HEK293 (cell line): ENCODE data around the gene FXYD1.

Experiments used
- KLF10 ChIP-seq: fragments of 450-650 bp; IDR thresholded peaks from 2 replicates; pipeline ENCODE4 v1.5.1; 2018; ENCODE audit warnings: missing biosample characterization, mild to moderate bottlenecking, missing genetic modification characterization
- KLF7 ChIP-seq: fragments of 450-650 bp; formaldehyde crosslinking; IDR thresholded peaks from 2 replicates; pipeline ENCODE4 v1.5.1; 2016; ENCODE audit warnings: missing biosample characterization, missing genetic modification characterization, borderline replicate concordance
- MZF1 ChIP-seq: fragments of 450-650 bp; formaldehyde crosslinking; IDR thresholded peaks from 2 replicates; pipeline ENCODE4 v1.5.1; 2017; ENCODE audit warnings: missing biosample characterization, missing genetic modification characterization, borderline replicate concordance
- OSR2 ChIP-seq: fragments of 450-650 bp; formaldehyde crosslinking; IDR thresholded peaks from 2 replicates; pipeline ENCODE4 v1.5.1; 2016; ENCODE audit warnings: missing biosample characterization, missing genetic modification characterization
- PRDM1 ChIP-seq: fragments of 450-650 bp; formaldehyde crosslinking; IDR thresholded peaks from 2 replicates; pipeline ENCODE4; 2016; ENCODE audit warnings: missing biosample characterization, missing genetic modification characterization
- SCRT1 ChIP-seq: fragments of 450-650 bp; formaldehyde crosslinking; IDR thresholded peaks from 2 replicates; pipeline ENCODE4 v1.5.1; 2016; ENCODE audit warnings: missing biosample characterization, missing genetic modification characterization, borderline replicate concordance
- YY1 ChIP-seq: fragments of 450-650 bp; formaldehyde crosslinking; IDR thresholded peaks from 2 replicates; pipeline ENCODE4 v1.5.1; 2018; ENCODE audit warnings: missing biosample characterization, missing genetic modification characterization
- ZBTB10 ChIP-seq: fragments of 450-650 bp; formaldehyde crosslinking; IDR thresholded peaks from 2 replicates; pipeline ENCODE4 v1.5.1; 2016; ENCODE audit warnings: missing biosample characterization, missing genetic modification characterization
- ZBTB17 ChIP-seq: fragments of 450-650 bp; formaldehyde crosslinking; IDR thresholded peaks from 2 replicates; pipeline ENCODE4 v1.5.1; 2016; ENCODE audit warnings: missing biosample characterization, missing genetic modification characterization
- ZBTB20 ChIP-seq: fragments of 450-650 bp; formaldehyde crosslinking; IDR thresholded peaks from 2 replicates; pipeline ENCODE4 v1.5.1; 2016; ENCODE audit warnings: missing biosample characterization, missing genetic modification characterization
- ZNF140 ChIP-seq: fragments of 450-650 bp; formaldehyde crosslinking; IDR thresholded peaks from 2 replicates; pipeline ENCODE4 v1.5.1; 2016; ENCODE audit warnings: missing biosample characterization, missing genetic modification characterization
- ZNF169 ChIP-seq: fragments of 450-650 bp; formaldehyde crosslinking; IDR thresholded peaks from 2 replicates; pipeline ENCODE4 v1.5.1; 2016; ENCODE audit warnings: missing biosample characterization, missing genetic modification characterization
- ZNF18 ChIP-seq: fragments of 450-650 bp; formaldehyde crosslinking; IDR thresholded peaks from 2 replicates; pipeline ENCODE4 v1.5.1; 2016; ENCODE audit warnings: missing biosample characterization, missing genetic modification characterization
- ZNF221 ChIP-seq: fragments of 450-650 bp; formaldehyde crosslinking; IDR thresholded peaks from 2 replicates; pipeline ENCODE4 v1.5.1; 2017; ENCODE audit warnings: missing biosample characterization, missing genetic modification characterization, borderline replicate concordance
- ZNF394 ChIP-seq: fragments of 450-650 bp; formaldehyde crosslinking; IDR thresholded peaks from 2 replicates; pipeline ENCODE4 v1.5.1; 2016; ENCODE audit warnings: missing biosample characterization, missing genetic modification characterization, mild to moderate bottlenecking, moderate library complexity, borderline replicate concordance
- ZNF404 ChIP-seq: fragments of 450-650 bp; formaldehyde crosslinking; IDR thresholded peaks from 2 replicates; pipeline ENCODE4 v1.5.1; 2017; ENCODE audit warnings: missing biosample characterization, missing genetic modification characterization
- ZNF521 ChIP-seq: fragments of 450-650 bp; formaldehyde crosslinking; IDR thresholded peaks from 2 replicates; pipeline ENCODE4 v1.5.1; 2017; ENCODE audit warnings: missing biosample characterization, mild to moderate bottlenecking, missing genetic modification characterization
- ZNF555 ChIP-seq: fragments of 450-650 bp; formaldehyde crosslinking; conservative IDR thresholded peaks from 2 replicates; pipeline ENCODE4 v1.5.1; 2017; ENCODE audit warnings: missing biosample characterization, mild to moderate bottlenecking, missing genetic modification characterization, inconsistent platforms
- ZNF561 ChIP-seq: fragments of 450-650 bp; IDR thresholded peaks from 2 replicates; pipeline ENCODE4 v1.5.1; 2018; ENCODE audit warnings: missing biosample characterization, missing genetic modification characterization, borderline replicate concordance
- ZNF585B ChIP-seq: fragments of 450-650 bp; formaldehyde crosslinking; IDR thresholded peaks from 2 replicates; pipeline ENCODE4 v1.5.1; 2016; ENCODE audit warnings: missing biosample characterization, missing genetic modification characterization
- ZNF596 ChIP-seq: fragments of 450-650 bp; IDR thresholded peaks from 2 replicates; pipeline ENCODE4 v1.5.0; 2018; ENCODE audit warnings: missing biosample characterization, mild to moderate bottlenecking, missing genetic modification characterization, moderate library complexity
- ZNF677 ChIP-seq: fragments of 450-650 bp; IDR thresholded peaks from 2 replicates; pipeline ENCODE4 v1.5.0; 2018; ENCODE audit warnings: missing biosample characterization, mild to moderate bottlenecking, missing genetic modification characterization, moderate library complexity
- ZNF692 ChIP-seq: fragments of 450-650 bp; formaldehyde crosslinking; IDR thresholded peaks from 2 replicates; pipeline ENCODE4 v1.5.1; 2016; ENCODE audit warnings: missing biosample characterization, missing genetic modification characterization
- TF ChIP-seq, protein P1 (sequence below): fragments of 450-650 bp; formaldehyde crosslinking; conservative IDR thresholded peaks from 2 replicates; pipeline ENCODE4 v1.5.1; 2016; ENCODE audit warnings: low read depth, missing biosample characterization, missing genetic modification characterization
- TF ChIP-seq, protein P2 (sequence below): fragments of 450-650 bp; formaldehyde crosslinking; IDR thresholded peaks from 2 replicates; pipeline ENCODE4 v1.5.1; 2016; ENCODE audit warnings: missing biosample characterization, missing genetic modification characterization, borderline replicate concordance

FXYD1 gene

DNA sequence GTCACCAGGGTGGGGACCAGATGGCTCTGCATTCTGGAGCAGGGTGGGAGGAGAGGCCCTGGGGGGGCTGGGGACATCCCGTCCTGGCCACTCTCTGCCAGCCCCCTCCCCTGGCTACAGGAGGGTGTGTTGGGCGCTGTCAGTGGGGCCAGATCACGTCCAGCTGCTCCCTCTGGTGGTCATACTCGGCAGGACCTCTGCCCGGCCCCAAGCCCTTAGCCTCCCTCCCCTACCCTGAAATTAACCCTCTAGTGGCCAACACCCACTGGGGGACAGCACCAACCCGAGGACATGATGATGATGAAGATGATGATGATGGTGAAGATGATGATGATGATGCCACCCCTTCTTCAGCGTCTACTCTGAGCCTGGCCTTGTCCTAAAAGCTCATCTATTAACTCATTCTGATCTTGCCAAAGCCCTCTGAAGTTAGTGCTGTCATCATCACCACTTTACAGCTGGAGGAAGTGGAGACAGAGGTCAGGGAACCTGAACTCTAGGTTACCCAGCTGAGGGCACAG is 3.2 kb upstream of the FXYD1 start (continued):
- TF ChIP-seq KLF7 (tag by site-specific recombination) (peak; percentile 76; the same call in 1 of the 2 replicates), ZBTB10 (tag by site-specific recombination) (peak; percentile 88), ZNF169 (0 out of 2 replicates have a peak, but pooled peaks have one; percentile 5), ZNF394 (tag by site-specific recombination) (peak; percentile 59; the same call in 1 of the 2 replicates), SCRT1 (no peak), ZNF521 (tag by site-specific recombination) (no peak), ZNF404 (tag by site-specific recombination) (no peak), ZNF561 (tag by site-specific recombination) (no peak), MZF1 (tag by site-specific recombination) (no peak), ZNF677 (tag by site-specific recombination) (no peak), ZNF692 (tag by site-specific recombination) (peak; percentile 93), ZNF585B (tag by site-specific recombination) (no peak), ZNF221 (no peak), OSR2 (tag by site-specific recombination) (no peak), ZNF596 (tag by site-specific recombination) (no peak), ZNF18 (tag by site-specific recombination) (no peak), PRDM1 (no peak), YY1 (tag by site-specific recombination) (peak; percentile 57; the same call in 1 of the 2 replicates), ZBTB17 (tag by site-specific recombination) (peak; percentile 84), ZNF140 (tag by site-specific recombination) (no peak), ZNF555 (tag by site-specific recombination) (no peak), ZBTB20 (tag by site-specific recombination) (peak; percentile 29; the same call in 1 of the 2 replicates), KLF10 (tag by site-specific recombination) (no peak; the same call in 1 of the 2 replicates)
- TF ChIP-seq, protein P1, sequence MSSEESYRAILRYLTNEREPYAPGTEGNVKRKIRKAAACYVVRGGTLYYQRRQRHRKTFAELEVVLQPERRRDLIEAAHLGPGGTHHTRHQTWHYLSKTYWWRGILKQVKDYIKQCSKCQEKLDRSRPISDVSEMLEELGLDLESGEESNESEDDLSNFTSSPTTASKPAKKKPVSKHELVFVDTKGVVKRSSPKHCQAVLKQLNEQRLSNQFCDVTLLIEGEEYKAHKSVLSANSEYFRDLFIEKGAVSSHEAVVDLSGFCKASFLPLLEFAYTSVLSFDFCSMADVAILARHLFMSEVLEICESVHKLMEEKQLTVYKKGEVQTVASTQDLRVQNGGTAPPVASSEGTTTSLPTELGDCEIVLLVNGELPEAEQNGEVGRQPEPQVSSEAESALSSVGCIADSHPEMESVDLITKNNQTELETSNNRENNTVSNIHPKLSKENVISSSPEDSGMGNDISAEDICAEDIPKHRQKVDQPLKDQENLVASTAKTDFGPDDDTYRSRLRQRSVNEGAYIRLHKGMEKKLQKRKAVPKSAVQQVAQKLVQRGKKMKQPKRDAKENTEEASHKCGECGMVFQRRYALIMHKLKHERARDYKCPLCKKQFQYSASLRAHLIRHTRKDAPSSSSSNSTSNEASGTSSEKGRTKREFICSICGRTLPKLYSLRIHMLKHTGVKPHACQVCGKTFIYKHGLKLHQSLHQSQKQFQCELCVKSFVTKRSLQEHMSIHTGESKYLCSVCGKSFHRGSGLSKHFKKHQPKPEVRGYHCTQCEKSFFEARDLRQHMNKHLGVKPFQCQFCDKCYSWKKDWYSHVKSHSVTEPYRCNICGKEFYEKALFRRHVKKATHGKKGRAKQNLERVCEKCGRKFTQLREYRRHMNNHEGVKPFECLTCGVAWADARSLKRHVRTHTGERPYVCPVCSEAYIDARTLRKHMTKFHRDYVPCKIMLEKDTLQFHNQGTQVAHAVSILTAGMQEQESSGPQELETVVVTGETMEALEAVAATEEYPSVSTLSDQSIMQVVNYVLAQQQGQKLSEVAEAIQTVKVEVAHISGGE (tag by site-specific recombination) = no peak
- TF ChIP-seq, protein P2, sequence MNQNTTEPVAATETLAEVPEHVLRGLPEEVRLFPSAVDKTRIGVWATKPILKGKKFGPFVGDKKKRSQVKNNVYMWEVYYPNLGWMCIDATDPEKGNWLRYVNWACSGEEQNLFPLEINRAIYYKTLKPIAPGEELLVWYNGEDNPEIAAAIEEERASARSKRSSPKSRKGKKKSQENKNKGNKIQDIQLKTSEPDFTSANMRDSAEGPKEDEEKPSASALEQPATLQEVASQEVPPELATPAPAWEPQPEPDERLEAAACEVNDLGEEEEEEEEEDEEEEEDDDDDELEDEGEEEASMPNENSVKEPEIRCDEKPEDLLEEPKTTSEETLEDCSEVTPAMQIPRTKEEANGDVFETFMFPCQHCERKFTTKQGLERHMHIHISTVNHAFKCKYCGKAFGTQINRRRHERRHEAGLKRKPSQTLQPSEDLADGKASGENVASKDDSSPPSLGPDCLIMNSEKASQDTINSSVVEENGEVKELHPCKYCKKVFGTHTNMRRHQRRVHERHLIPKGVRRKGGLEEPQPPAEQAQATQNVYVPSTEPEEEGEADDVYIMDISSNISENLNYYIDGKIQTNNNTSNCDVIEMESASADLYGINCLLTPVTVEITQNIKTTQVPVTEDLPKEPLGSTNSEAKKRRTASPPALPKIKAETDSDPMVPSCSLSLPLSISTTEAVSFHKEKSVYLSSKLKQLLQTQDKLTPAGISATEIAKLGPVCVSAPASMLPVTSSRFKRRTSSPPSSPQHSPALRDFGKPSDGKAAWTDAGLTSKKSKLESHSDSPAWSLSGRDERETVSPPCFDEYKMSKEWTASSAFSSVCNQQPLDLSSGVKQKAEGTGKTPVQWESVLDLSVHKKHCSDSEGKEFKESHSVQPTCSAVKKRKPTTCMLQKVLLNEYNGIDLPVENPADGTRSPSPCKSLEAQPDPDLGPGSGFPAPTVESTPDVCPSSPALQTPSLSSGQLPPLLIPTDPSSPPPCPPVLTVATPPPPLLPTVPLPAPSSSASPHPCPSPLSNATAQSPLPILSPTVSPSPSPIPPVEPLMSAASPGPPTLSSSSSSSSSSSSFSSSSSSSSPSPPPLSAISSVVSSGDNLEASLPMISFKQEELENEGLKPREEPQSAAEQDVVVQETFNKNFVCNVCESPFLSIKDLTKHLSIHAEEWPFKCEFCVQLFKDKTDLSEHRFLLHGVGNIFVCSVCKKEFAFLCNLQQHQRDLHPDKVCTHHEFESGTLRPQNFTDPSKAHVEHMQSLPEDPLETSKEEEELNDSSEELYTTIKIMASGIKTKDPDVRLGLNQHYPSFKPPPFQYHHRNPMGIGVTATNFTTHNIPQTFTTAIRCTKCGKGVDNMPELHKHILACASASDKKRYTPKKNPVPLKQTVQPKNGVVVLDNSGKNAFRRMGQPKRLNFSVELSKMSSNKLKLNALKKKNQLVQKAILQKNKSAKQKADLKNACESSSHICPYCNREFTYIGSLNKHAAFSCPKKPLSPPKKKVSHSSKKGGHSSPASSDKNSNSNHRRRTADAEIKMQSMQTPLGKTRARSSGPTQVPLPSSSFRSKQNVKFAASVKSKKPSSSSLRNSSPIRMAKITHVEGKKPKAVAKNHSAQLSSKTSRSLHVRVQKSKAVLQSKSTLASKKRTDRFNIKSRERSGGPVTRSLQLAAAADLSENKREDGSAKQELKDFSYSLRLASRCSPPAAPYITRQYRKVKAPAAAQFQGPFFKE (tag by site-specific recombination) = no peak
